Measurements from ENCODE around the gene HSPA14. TPM values are rescaled to one million over a fixed set of nuclear protein-coding genes. Genes with fewer than 3 reads are reported as not detected.

Gene HSPA14
- total and polyA plus RNA-seq, 2 of the 8 experiments (the other 6 are each of a cell fraction or from before 2014, with no cell fraction given), result 20.5 to 36.4 TPM

DNA sequence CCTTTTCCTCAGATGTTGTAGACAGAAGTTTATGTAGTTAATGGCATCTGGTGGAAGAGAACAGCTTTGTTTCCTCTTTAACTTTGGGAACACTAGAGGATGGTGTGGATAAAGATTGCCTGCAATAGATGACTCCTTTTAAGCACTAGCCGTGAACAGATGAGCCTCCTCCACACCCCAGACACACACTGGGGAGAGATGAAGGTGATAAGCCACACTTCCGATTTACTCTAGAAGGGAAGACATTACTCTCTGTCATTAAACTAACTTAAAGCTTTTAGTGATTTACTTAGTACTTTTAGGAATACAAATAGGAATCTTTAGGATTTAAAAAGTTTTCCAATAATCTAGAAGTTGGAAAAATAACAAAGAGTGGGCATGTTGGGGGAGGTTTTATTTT is 6.8 kb downstream of the HSPA14 start:
- no peaks in the 10 kb centered on the region for H3K27me3 ChIP-seq (replicated peaks in 1 of 4; ENCODE audit: control insufficient read depth in 3 of 4, extremely low read depth in 1 of 4, insufficient read depth in 3 of 4, low read length in 3 of 4)
- H4K20me1 ChIP-seq (replicated peaks in 1 of 2; ENCODE audit: control insufficient read depth in 1 of 2, insufficient read depth in 2 of 2, low read length in 2 of 2), result peaks cover 3 to 9% of the 10 kb centered on the region in 2 experiments
- H2AK5ac ChIP-seq (ENCODE audit: low read depth, low read length), result no peak overlapping the region
- H3K4me2 ChIP-seq (ENCODE audit: insufficient read depth in 1 of 2, low read depth in 2 of 2, low read length in 2 of 2), result no peak overlapping the region
- no peak overlapping the region for H2BK120ac ChIP-seq (replicated peaks; ENCODE audit: low read depth, low read length)
- H2AFZ ChIP-seq (ENCODE audit: low read length), result no peak overlapping the region
- H2BK15ac ChIP-seq (ENCODE audit: low read length), result no peak overlapping the region
- ChIA-PET CTCF (ENCODE audit: partially characterized antibody) (interaction anchor here (0.8 to 1.1 kb wide), 4 partner anchors 23 to 59 kb away, joined by 3 to 4 read pairs (median 3); no protein-coding TSS in a partner anchor), POLR2A (ENCODE audit: partially characterized antibody) (interaction anchor here (0.9 to 1.1 kb wide), 2 partner anchors 9 to 33 kb away, joined by 3 to 5 read pairs; partner anchors contain the start of gene SUV39H2)
- H3K79me1 ChIP-seq (ENCODE audit: low read depth, low read length), result peaks cover 2% of the 10 kb centered on the region; the same call in 1 of the 2 replicates
- no peak overlapping the region for H2BK20ac ChIP-seq (ENCODE audit: low read length)
- no peaks in the 10 kb centered on the region for H3K4me1 ChIP-seq (replicated peaks in 1 of 4; ENCODE audit: control insufficient read depth in 3 of 4, insufficient read depth in 4 of 4, low read length in 3 of 4)
- no peak overlapping the region for H3K4me3 ChIP-seq (ENCODE audit: extremely low read depth in 1 of 4, insufficient read depth in 2 of 4, low read depth in 3 of 4, low read length in 4 of 4)
- no peak overlapping the region for H3K18ac ChIP-seq (ENCODE audit: extremely low read depth, low read length)
- no peak overlapping the region for H3K27ac ChIP-seq (ENCODE audit: low read depth, low read length)
- H4K91ac ChIP-seq (replicated peaks; ENCODE audit: insufficient read length, low read length), result no peak overlapping the region
- peaks cover 0 to 27% of the 10 kb centered on the region in 2 experiments; a peak in 2 of 4 replicates for H3K79me2 ChIP-seq (ENCODE audit: control insufficient read depth in 1 of 2, insufficient read depth in 2 of 2, low read length in 2 of 2)
- no peak for TF ChIP-seq BACH1 (IDR thresholded peaks at IDR 0.05; ENCODE audit: low read length)
- TF ChIP-seq GTF2F1 (IDR thresholded peaks at IDR 0.05; ENCODE audit: borderline replicate concordance, low read depth, low read length), result no peak
- no peak for TF ChIP-seq KDM5A (IDR thresholded peaks at IDR 0.05; ENCODE audit: low read length)
- no peak for TF ChIP-seq PHF8 (conservative IDR thresholded peaks at IDR 0.05; ENCODE audit: low read depth, low read length)
- no peak for TF ChIP-seq HDAC6 (IDR thresholded peaks at IDR 0.05; ENCODE audit: low read depth, low read length)
- no peak for TF ChIP-seq CHD2 (IDR thresholded peaks at IDR 0.05; ENCODE audit: low read length)
- TF ChIP-seq TBP (IDR thresholded peaks at IDR 0.05; ENCODE audit: low read depth, low read length), result no peak
- no peak for TF ChIP-seq ZNF274 (IDR thresholded peaks at IDR 0.05; ENCODE audit: borderline replicate concordance, extremely low read depth, low read length)
- TF ChIP-seq JUN (IDR thresholded peaks at IDR 0.05; ENCODE audit: low read depth, low read length), result no peak
- no peak for TF ChIP-seq TAF7 (optimal IDR thresholded peaks at IDR 0.05; ENCODE audit: borderline replicate concordance, low read depth, low read length)
- TF ChIP-seq TAF1 (IDR thresholded peaks at IDR 0.05; ENCODE audit: low read depth, low read length), result no peak
- TF ChIP-seq KDM1A (IDR thresholded peaks at IDR 0.05; ENCODE audit: borderline replicate concordance, low read length), result no peak
- FAIRE-seq (no peak), DNase-seq (ENCODE audit: low read depth in 1 of 2, low spot score in 2 of 2) (no peak)
- no peak overlapping the region for H3K56ac ChIP-seq (replicated peaks; ENCODE audit: insufficient read length, low read depth, low read length)
- no peak overlapping the region for H4K5ac ChIP-seq (ENCODE audit: insufficient read length, low read depth, low read length)
- no peak overlapping the region for H3K4ac ChIP-seq (replicated peaks; ENCODE audit: insufficient read length, low read depth, low read length)
- no peak overlapping the region for H3K23ac ChIP-seq (ENCODE audit: insufficient read length)
- peaks cover 30 to 59% (median 39%) of the 10 kb centered on the region in 4 experiments for H3K36me3 ChIP-seq (ENCODE audit: control insufficient read depth in 2 of 4, insufficient read depth in 4 of 4, low read length in 3 of 4)
- no peak overlapping the region for H3K9ac ChIP-seq (replicated peaks in 1 of 4; ENCODE audit: extremely low read depth in 1 of 4, low read depth in 3 of 4, low read length in 3 of 4)
- H4K8ac ChIP-seq (ENCODE audit: extremely low read depth, insufficient read depth, low read length), result no peak overlapping the region
- H2BK5ac ChIP-seq (ENCODE audit: low read depth, low read length), result no peak overlapping the region
- H3K9me3 ChIP-seq (ENCODE audit: insufficient read depth in 2 of 2, low read depth in 1 of 2, low read length in 1 of 2), result no peaks in the 10 kb centered on the region
- H3K23me2 ChIP-seq (ENCODE audit: low read depth, low read length), result no peaks in the 10 kb centered on the region
- 92% methylated on average over 2 of the region's 2 CpGs; no CpG with 5 or more reads in 1 of the 2 experiments for WGBS, 2 experiments (ENCODE audit: extremely low coverage in 1 of 2, insufficient coverage in 1 of 2, insufficient read length in 1 of 2, insufficient replicate concordance in 2 of 2, low coverage in 1 of 2, low lambda C conversion rate in 2 of 2, missing lambda C conversion rate in 1 of 2)
- H2BK12ac ChIP-seq (ENCODE audit: low read depth, low read length), result no peak overlapping the region
- H3K14ac ChIP-seq (ENCODE audit: insufficient read length), result no peak overlapping the region

Data from H1 (cell line).